GM19099 (cell line): ENCODE measurements around the gene SLC9A4.

Experiments used
- POLR2A ChIP-seq: IDR thresholded peaks from 3 replicates; pipeline ENCODE4 v1.6.1; 2011; ENCODE audit warnings: low read depth; ENCODE audit not compliant: insufficient read length; ENCODE audit errors: extremely low read depth

The SLC9A4 gene

DNA sequence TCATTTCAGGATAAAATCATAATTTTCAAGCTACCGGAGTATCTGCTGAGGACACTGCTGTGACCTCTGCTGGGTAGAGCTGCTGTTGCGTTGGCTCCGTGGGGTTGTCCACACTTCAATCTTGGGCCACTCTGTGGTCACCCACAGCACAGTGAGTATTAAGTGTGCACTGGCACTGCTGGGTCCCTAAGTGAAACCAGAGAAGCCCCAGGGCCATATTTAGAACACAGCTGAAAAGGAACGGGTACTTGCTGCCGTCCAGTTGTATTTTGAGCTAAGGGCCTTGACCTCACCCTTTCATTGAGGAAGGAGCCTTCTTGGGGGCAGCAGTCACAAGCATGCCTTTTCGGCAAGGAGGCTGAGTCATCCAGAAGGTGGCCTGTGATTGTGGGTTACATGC lies 10.1 kb downstream of the SLC9A4 start:
- TF ChIP-seq POLR2A = no peak

GRCh38 chr2:102484310-102485061 lies 11.5 kb downstream of the SLC9A4 start:
- no peak for TF ChIP-seq POLR2A

GRCh38 chr2:102485147-102485785 lies 12.2 kb downstream of the SLC9A4 start:
- TF ChIP-seq POLR2A = no peak

- no peak for TF ChIP-seq POLR2A
Observed at GRCh38 chr2:102486941-102487702, 14.1 kb downstream of the SLC9A4 start.

- no peak for TF ChIP-seq POLR2A
Observed at GRCh38 chr2:102487761-102488462, 14.9 kb downstream of the SLC9A4 start.

DNA sequence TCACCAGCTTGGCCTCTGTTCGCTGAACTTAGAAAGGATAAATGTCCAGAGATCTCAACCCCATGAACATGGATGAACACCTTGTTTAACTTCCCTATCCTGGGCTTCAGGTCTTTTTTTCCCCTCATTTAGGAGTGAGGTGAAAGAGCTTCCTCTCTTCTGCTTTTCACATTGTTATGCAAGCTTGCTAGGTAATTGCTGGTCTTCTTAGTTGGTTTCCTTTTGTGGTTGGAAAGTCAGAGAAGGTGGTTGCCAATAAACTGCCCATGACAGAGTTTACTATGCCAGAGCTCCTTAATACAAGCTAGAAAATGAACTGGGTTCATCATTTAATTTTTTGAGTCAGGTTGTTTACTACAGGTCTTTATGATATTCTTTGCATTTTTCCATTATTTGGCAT lies 16.6 kb downstream of the SLC9A4 start:
- TF ChIP-seq POLR2A = no peak

GRCh38 chr2:102492006-102492405 lies 19.0 kb downstream of the SLC9A4 start:
- no peak for TF ChIP-seq POLR2A

GRCh38 chr2:102494570-102494969 lies 21.5 kb downstream of the SLC9A4 start:
- TF ChIP-seq POLR2A = no peak

DNA sequence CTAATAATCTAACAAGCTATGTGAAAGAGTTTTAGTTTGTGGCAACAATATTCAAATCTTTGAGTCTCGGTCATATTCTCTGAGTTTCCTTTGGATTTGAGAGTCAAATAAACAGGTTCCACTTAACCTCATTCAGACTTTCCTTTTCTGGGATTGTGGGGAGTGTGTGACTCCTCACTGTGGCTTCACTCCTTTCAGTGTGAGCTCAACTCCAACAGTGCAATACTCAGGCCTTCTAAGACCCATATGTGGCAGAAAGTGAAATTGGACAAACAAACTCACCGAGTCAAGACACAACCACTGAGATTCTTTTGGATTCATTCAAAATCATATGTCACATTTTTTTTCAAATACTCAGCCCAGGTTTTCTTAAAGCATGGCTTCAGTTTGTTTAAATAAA lies 25.4 kb downstream of the SLC9A4 start:
- TF ChIP-seq POLR2A = no peak

GRCh38 chr2:102499558-102499957 lies 26.5 kb downstream of the SLC9A4 start:
- TF ChIP-seq POLR2A = no peak

DNA sequence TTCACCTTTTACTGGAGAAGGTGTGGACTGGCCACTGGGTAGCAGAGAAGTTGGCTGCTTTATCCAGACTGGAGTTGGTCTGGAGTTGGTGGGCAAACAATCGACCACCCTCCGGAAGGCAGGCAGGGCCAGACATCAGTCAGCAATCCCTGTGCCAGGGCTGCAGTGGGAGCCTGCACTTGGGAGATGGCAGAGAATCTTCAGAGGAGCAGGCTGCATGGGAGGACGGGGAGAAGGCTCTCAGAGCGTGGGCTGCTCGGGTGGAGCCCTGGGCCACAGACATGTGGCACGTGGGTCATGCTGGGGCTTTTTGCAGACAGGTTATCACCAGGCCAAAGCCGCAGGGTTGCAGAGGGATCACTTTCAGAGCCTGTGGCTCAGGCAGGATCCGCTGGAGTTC lies 29.6 kb downstream of the SLC9A4 start:
- no peak for TF ChIP-seq POLR2A

GRCh38 chr2:102504833-102505232 lies 31.8 kb downstream of the SLC9A4 start:
- TF ChIP-seq POLR2A = no peak

- no peak for TF ChIP-seq POLR2A
Observed at GRCh38 chr2:102505290-102505689, 32.3 kb downstream of the SLC9A4 start.

GRCh38 chr2:102506743-102507142 lies 33.7 kb downstream of the SLC9A4 start:
- no peak for TF ChIP-seq POLR2A

DNA sequence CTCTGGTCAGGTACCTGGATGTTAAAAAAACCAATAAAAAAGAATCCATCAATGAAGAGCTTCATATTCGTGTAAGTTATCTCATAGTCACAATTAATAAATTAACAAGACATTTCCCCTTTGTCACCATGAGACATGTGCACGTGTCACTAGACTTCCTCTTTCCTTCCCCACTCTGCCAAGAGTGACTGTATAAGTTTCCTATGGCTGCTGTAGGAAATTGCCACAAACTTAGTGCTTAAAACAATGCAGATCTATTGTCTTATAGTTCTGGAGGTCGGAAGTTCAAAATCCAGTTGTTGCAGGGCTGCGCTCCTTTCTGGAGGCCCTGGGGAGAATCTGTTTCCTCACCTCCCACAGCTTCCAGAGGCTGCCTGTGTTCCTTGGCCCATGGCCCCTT lies 35.8 kb downstream of the SLC9A4 start:
- no peak for TF ChIP-seq POLR2A
